BLaER1 treated with 17β-estradiol and CSF1 and Interleukin-3, amounts not matched to agents 10 nM and 100 nM (cell line): ENCODE results near the gene TMTC1.
"Not testable (repeated sequence)": the region's sequence is repeated elsewhere in the genome, so short reads cannot be mapped to it uniquely, and the experiment has no call there.

Experiments used
- H3K27ac ChIP-seq, 11 experiments: shearing (Covaris generic); formaldehyde crosslinking; 2 replicates each; pipeline ENCODE4 v1.8.1; 2022
- H3K27me3 ChIP-seq, 11 experiments: shearing (Covaris generic); formaldehyde crosslinking; 2 replicates each; pipeline ENCODE4 v1.8.1; 2022
- H3K36me3 ChIP-seq, 11 experiments: shearing (Covaris generic); formaldehyde crosslinking; 2 replicates each; pipeline ENCODE4 v1.8.1; 2022
- H3K4me1 ChIP-seq, 10 experiments: shearing (Covaris generic); formaldehyde crosslinking; 2 replicates each; pipeline ENCODE4 v1.8.1; 2022
- H3K4me2 ChIP-seq, 11 experiments: shearing (Covaris generic); formaldehyde crosslinking; 2 replicates each; pipeline ENCODE4 v1.8.1; 2022
- H3K4me3 ChIP-seq, 10 experiments: shearing (Covaris generic); formaldehyde crosslinking; 2 replicates each; pipeline ENCODE4 v1.8.1; 2022
- H3K9ac ChIP-seq, 11 experiments: shearing (Covaris generic); formaldehyde crosslinking; 2 replicates each; pipeline ENCODE4 v1.8.1; 2022
- H3K9me3 ChIP-seq, 11 experiments: shearing (Covaris generic); formaldehyde crosslinking; replicated peaks in 1 of 11; 2 replicates each; pipeline ENCODE4 v1.8.1; 2022
- H4K20me1 ChIP-seq, 11 experiments: shearing (Covaris generic); formaldehyde crosslinking; 2 replicates each; pipeline ENCODE4 v1.8.1; 2022
- Cebpa-rat ChIP-seq, 11 experiments: shearing (Covaris generic); IDR thresholded peaks; 2 replicates each; pipeline ENCODE4 v1.8.1; 2022

The TMTC1 gene

DNA sequence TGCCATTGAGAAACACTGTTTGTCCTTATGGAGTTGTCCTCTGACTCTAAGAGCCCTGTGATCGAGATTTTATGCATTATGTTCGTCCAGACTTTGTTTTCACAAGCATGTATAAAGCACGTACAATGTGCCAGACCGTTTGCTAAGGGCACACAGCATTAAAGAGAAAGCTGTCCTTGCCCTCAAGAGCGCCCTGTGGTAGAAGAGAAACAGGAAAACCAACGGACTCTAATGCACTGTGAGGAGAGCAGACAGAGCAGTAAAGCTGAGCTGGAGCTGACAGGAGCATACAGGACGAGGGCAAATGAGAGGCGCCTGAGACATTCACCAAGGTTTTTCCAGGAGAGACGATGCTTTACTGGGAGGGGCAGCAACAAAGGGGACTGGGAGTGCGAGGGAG, 220.1 kb downstream of the TMTC1 start:
- TF ChIP-seq Cebpa-rat (IDR thresholded peaks at IDR 0.05) = no peak
- peaks cover 0 to 9% (median 0%) of the 10 kb centered on the region in 11 experiments; a peak in 2 of 22 replicates for H3K9me3 ChIP-seq
- H3K27me3 ChIP-seq = no peaks in the 10 kb centered on the region
- H4K20me1 ChIP-seq = no peaks in the 10 kb centered on the region
- peak overlapping the region in 2 of 10 experiments; percentile 10 to 21; a peak in 5 of 20 replicates for H3K4me3 ChIP-seq
- peak overlapping the region in 6 of 11 experiments; percentile 22 to 50 (median 42); a peak in 5 of 22 replicates for H3K9ac ChIP-seq
- peaks cover 2 to 13% (median 9%) of the 10 kb centered on the region in 10 experiments; a peak in 16 of 20 replicates for H3K4me1 ChIP-seq
- H3K4me2 ChIP-seq = peak overlapping the region; percentile 29 to 71 (median 59)
- H3K36me3 ChIP-seq = no peaks in the 10 kb centered on the region
- peak overlapping the region in 2 of 11 experiments; percentile 5 to 49; a peak in 1 of 22 replicates for H3K27ac ChIP-seq

DNA sequence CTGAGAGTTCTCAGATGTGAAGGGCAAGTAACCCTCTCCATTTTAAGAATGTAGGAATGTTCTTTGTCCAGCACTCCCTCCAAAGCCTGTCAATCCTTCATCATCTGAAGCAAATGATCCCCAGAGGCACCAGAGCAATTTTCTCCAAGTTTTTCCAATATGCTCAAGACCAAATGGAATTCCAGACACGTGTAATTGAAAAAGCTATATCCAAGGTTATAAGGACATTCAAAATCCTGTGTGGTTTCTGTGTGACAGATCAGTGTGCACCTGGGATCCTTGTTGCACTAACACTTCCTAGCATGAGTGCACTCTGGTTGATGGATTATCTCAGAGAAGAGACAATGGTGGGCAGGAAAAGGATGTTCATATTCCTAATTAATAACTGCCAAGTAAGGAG, 220.7 kb downstream of the TMTC1 start:
- no peak for TF ChIP-seq Cebpa-rat (IDR thresholded peaks at IDR 0.05)
- Histone ChIP-seq H3K4me1 (peaks cover 0 to 11% (median 8%) of the 10 kb centered on the region in 10 experiments; a peak in 11 of 20 replicates), H3K4me3 (no peak overlapping the region), H3K27ac (no peak overlapping the region), H3K9ac (no peak overlapping the region), H3K27me3 (no peaks in the 10 kb centered on the region), H4K20me1 (no peaks in the 10 kb centered on the region), H3K36me3 (no peaks in the 10 kb centered on the region), H3K9me3 (peaks cover 0 to 9% (median 0%) of the 10 kb centered on the region in 11 experiments; a peak in 2 of 22 replicates), H3K4me2 (peak overlapping the region in 8 of 11 experiments; percentile 29 to 71 (median 56); a peak in 8 of 22 replicates)

DNA sequence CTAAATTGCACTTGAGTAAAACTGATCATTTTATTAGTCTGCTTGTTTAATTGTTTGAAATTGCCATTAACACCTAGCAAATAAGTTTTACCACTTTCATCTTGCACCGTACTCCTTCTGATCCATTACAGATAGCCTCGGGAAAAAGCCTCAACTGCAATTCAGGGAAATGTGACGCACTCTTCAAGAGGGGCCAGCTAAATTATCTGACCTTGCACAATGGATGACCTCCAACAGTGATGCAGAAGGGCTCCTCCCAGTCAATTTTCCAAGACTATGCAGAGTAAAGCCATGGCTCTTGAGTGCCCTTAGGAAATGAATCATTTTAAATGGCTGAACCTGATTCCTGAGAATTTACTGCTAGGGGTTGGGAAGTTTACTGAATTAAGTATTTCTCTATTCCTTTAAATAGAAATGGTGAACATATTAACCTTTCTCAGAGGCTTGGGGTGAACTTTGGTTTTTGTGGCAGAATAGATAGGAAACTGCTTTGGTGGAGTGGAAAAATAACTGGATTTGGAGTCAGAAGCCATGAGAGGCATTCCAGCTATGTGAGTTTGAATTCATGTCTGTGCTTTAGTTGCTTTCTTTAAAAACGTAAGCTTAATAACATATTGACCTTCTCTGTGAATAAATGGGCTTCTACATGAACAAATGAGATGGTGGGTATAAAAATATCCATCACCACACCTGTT, 221.5 kb downstream of the TMTC1 start:
- Histone ChIP-seq H3K27ac (no peak overlapping the region), H3K36me3 (no peaks in the 10 kb centered on the region), H3K4me1 (peaks cover 0 to 11% (median 8%) of the 10 kb centered on the region in 10 experiments; a peak in 11 of 20 replicates), H3K9ac (no peak overlapping the region), H3K9me3 (peaks cover 0 to 9% (median 0%) of the 10 kb centered on the region in 11 experiments; a peak in 2 of 22 replicates), H3K4me3 (no peak overlapping the region), H4K20me1 (no peaks in the 10 kb centered on the region), H3K27me3 (no peaks in the 10 kb centered on the region), H3K4me2 (no peak overlapping the region)
- no peak for TF ChIP-seq Cebpa-rat (IDR thresholded peaks at IDR 0.05)

DNA sequence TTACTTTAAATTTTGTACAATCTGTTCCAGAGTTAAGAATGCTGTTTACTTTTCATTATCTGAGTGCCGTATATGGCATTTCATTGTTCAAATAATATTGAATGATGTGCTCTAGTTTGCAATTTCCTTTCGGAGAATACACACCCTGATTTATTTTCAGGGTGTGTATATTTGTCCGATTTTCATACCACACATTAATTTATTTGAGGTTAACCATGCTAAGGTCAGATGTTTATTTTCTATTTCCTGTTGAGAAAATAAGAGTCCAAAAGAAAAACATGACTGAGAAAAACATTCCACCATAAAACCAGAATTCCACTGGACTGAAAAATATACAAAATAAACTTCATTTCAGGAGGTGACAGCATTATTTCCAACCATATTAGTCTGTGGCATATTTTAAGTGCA, 222.1 kb downstream of the TMTC1 start:
- Histone ChIP-seq H3K36me3 (no peaks in the 10 kb centered on the region), H3K27ac (no peak overlapping the region), H3K4me3 (no peak overlapping the region), H3K4me1 (peaks cover 0 to 11% (median 8%) of the 10 kb centered on the region in 10 experiments; a peak in 11 of 20 replicates), H3K27me3 (no peaks in the 10 kb centered on the region), H3K4me2 (no peak overlapping the region), H4K20me1 (no peaks in the 10 kb centered on the region), H3K9ac (no peak overlapping the region), H3K9me3 (peaks cover 0 to 9% (median 0%) of the 10 kb centered on the region in 11 experiments; a peak in 2 of 22 replicates)
- TF ChIP-seq Cebpa-rat (IDR thresholded peaks at IDR 0.05) = no peak

DNA sequence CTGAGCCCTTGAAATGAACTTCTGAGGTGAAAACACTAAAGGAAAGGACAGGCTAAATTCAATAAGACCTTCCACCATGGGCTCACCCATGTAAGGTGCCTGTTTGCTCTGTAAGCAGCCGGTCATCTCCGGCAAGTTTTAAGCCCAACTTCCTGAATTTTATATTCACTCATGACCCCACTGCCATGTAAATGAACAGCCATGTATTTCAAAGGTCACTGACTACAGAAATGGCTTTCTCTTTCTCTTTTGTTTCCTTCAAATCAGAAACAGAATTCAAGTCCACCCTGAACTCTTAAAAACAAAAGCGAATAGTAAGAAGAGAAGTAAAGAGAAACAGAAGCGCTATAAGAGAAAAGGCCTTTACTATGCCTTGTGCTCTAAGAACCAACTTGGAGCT, 224.5 kb downstream of the TMTC1 start:
- H4K20me1 ChIP-seq = no peaks in the 10 kb centered on the region
- no peaks in the 10 kb centered on the region for H3K36me3 ChIP-seq
- no peak overlapping the region for H3K4me3 ChIP-seq
- no peak for TF ChIP-seq Cebpa-rat (IDR thresholded peaks at IDR 0.05)
- no peaks in the 10 kb centered on the region for H3K9me3 ChIP-seq
- H3K27me3 ChIP-seq = no peaks in the 10 kb centered on the region
- peaks cover 0 to 8% (median 5%) of the 10 kb centered on the region in 10 experiments; a peak in 11 of 20 replicates for H3K4me1 ChIP-seq
- H3K9ac ChIP-seq = no peak overlapping the region
- no peak overlapping the region for H3K27ac ChIP-seq
- H3K4me2 ChIP-seq = no peak overlapping the region

DNA sequence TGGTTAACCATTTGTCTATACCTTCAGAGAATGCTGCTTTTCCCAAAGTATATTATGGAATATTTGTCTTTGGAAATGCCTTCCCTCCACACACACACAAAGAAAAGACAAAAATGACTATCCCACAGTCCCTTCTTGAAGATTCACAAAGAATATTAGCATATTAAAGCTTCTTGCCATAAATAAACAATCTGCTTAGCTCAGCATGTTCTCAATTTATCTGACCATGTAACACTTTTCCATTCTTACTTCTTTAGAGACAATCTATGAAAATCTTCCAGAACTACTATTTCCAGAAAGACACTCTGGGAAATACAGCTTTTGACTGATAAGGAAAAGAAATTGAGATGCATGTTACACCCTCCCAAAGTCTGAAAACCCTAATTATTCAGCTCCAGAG, 227.4 kb downstream of the TMTC1 start:
- no peak overlapping the region for H3K9ac ChIP-seq
- no peak overlapping the region for H3K4me2 ChIP-seq
- H4K20me1 ChIP-seq = no peaks in the 10 kb centered on the region
- no peaks in the 10 kb centered on the region for H3K9me3 ChIP-seq
- no peaks in the 10 kb centered on the region for H3K4me1 ChIP-seq
- no peak for TF ChIP-seq Cebpa-rat (IDR thresholded peaks at IDR 0.05)
- no peak overlapping the region for H3K27ac ChIP-seq
- H3K4me3 ChIP-seq = no peak overlapping the region
- H3K27me3 ChIP-seq = no peaks in the 10 kb centered on the region
- H3K36me3 ChIP-seq = no peaks in the 10 kb centered on the region

DNA sequence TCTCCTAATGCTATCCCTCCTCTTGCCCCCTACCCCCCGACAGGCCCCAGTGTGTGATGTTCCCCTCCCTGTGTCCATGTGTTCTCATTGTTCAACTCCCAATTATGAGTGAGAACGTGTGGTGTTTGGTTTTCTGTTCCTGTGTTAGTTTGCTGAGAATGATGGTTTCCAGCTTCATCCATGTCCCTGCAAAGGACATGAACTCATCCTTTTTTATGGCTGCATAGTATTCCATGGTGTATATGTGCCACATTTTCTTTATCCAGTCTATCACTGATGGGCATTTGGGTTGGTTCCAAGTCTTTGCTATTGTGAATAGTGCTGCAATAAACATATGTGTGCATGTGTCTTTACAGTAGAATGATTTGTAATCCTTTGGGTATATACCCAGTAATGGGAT, 228.3 kb downstream of the TMTC1 start:
- H3K9me3 ChIP-seq, H3K27ac ChIP-seq, H3K4me3 ChIP-seq, H4K20me1 ChIP-seq, H3K9ac ChIP-seq, H3K4me1 ChIP-seq, H3K36me3 ChIP-seq, H3K27me3 ChIP-seq, H3K4me2 ChIP-seq: not testable (repeated sequence)

DNA sequence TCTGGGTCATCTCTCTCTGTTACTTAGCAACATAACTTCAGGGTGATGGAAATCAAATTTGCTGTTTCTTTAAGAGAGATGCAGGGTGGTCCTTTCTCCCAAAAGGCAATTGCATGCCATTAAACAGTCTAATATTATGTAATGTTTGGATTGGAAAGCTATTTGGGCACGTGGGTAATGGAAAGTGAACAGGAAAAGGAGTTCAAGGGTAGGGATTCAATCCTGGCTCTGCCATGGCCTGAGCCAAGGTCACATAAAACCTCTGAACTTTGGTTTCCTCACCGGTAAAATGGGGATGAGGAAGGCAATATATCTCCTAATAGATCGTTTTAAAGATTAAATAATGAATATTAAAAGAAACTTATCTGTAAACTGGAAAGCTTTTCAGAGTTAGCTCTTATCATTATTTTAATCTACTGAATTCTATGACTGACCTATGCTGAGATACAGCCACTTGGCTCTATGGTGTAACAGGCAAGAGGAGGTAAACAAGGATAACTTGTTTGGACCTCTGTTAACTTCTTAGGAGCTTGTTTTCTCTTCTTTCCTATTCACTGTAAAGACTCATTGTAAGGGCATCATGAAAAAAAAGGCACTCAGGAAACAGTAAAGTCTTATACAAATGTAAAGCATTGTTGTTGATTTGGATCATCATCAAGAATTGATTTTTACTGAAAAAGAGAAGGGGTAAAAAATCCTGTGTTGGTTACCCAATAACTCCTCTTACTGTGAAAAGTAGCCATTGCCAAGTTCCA, 230.6 kb downstream of the TMTC1 start:
- Histone ChIP-seq H3K9me3 (no peaks in the 10 kb centered on the region), H3K27ac (no peak overlapping the region), H3K4me3 (no peak overlapping the region), H3K36me3 (no peaks in the 10 kb centered on the region), H4K20me1 (no peaks in the 10 kb centered on the region), H3K9ac (no peak overlapping the region), H3K4me2 (no peak overlapping the region), H3K4me1 (no peaks in the 10 kb centered on the region), H3K27me3 (no peaks in the 10 kb centered on the region)
- TF ChIP-seq Cebpa-rat (IDR thresholded peaks at IDR 0.05) = no peak

DNA sequence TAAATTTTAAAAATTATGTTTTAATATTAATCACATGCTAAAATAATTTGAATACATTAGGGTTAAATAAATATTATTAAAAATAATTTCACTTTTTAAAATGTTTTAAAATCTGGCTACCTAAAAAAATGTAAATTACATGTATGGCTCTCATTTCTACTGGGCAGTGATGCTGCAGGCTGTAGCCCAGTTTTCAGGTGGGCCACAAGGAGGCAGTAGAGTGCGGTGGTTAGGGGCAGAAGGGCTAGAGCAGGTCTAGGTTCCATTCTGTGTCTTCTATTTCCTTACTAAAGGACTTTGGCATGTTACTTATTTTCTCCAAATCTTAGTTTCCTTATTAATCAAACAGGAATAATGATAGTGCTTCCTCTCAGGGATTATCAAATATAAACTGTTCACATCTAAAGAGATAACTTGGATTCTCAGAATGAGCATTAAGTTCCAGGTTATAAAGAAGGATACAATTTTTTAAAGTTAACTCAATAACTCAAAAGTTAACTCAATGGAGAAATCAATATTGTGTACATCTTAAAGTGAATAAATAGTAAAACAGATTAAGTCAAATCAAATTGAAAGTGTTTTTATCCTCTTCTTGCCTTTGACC, 231.3 kb downstream of the TMTC1 start:
- H3K9me3 ChIP-seq = no peaks in the 10 kb centered on the region
- peaks cover 0 to 4% (median 0%) of the 10 kb centered on the region in 10 experiments; a peak in 4 of 20 replicates for H3K4me1 ChIP-seq
- H3K9ac ChIP-seq = no peak overlapping the region
- no peak overlapping the region for H3K4me2 ChIP-seq
- H4K20me1 ChIP-seq = no peaks in the 10 kb centered on the region
- no peaks in the 10 kb centered on the region for H3K36me3 ChIP-seq
- no peak overlapping the region for H3K27ac ChIP-seq
- no peak for TF ChIP-seq Cebpa-rat (IDR thresholded peaks at IDR 0.05)
- no peak overlapping the region for H3K4me3 ChIP-seq
- H3K27me3 ChIP-seq = no peaks in the 10 kb centered on the region
